Ishikawa (cell line): ENCODE results near the gene PLA1A.

Experiments
- CEBPB ChIP-seq: IDR thresholded peaks from 2 replicates; pipeline ENCODE4 v1.6.1; 2012
- CREB1 ChIP-seq: IDR thresholded peaks from 2 replicates; pipeline ENCODE4 v1.6.1; 2012; ENCODE audit warnings: low read depth
- EGR1 ChIP-seq: IDR thresholded peaks from 2 replicates; pipeline ENCODE4 v1.6.1; 2012
- EP300 ChIP-seq: IDR thresholded peaks from 2 replicates; pipeline ENCODE4 v1.6.1; 2012; ENCODE audit warnings: borderline replicate concordance
- MAX ChIP-seq: IDR thresholded peaks from 2 replicates; pipeline ENCODE4 v1.6.1; 2012
- RAD21 ChIP-seq: IDR thresholded peaks from 2 replicates; pipeline ENCODE4 v1.6.1; 2012; ENCODE audit warnings: low read depth
- TAF1 ChIP-seq: IDR thresholded peaks from 2 replicates; pipeline ENCODE4 v1.6.1; 2012; ENCODE audit warnings: low read depth, mild to moderate bottlenecking
- ZBTB7A ChIP-seq: IDR thresholded peaks from 2 replicates; pipeline ENCODE4 v1.6.1; 2012; ENCODE audit warnings: low read depth
- TF ChIP-seq, protein P1 (sequence below): IDR thresholded peaks from 2 replicates; pipeline ENCODE4 v1.6.1; 2012

GRCh38 chr3:119582178-119582577, 15.5 kb upstream of the PLA1A start:
- no peak for TF ChIP-seq ZBTB7A
- TF ChIP-seq MAX, result no peak
- no peak for TF ChIP-seq TAF1
- no peak for TF ChIP-seq EGR1
- TF ChIP-seq CEBPB, result no peak
- TF ChIP-seq RAD21, result no peak
- TF ChIP-seq EP300, result no peak
- TF ChIP-seq, protein P1, sequence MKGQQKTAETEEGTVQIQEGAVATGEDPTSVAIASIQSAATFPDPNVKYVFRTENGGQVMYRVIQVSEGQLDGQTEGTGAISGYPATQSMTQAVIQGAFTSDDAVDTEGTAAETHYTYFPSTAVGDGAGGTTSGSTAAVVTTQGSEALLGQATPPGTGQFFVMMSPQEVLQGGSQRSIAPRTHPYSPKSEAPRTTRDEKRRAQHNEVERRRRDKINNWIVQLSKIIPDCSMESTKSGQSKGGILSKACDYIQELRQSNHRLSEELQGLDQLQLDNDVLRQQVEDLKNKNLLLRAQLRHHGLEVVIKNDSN, result no peak
- TF ChIP-seq CREB1, result no peak
